A673 (cell line): ENCODE results near the gene PAQR5. TPM values are rescaled to one million over a fixed set of nuclear protein-coding genes. Genes with fewer than 3 reads are reported as not detected.
A peak's percentile ranks its signal among the peaks of the same experiment; 100 is the strongest.

Experiments
- BruUV-seq: library from RNA; stranded (reverse); fragments of 400-500 nt; replicated peaks from 2 replicates; lab custom pipeline; 2021; lab: Mats Ljungman, UMichigan
- CTCF ChIA-PET: fragments of 300-600 bp; sonication (Branson Sonifier 250); formaldehyde crosslinking; loops from one replicate; lab custom pipeline; 2022; ENCODE audit warnings: antibody characterized with exemption; lab: Charles Lee
- POLR2A ChIA-PET: fragments of 300-600 bp; sonication (Branson Sonifier 250); formaldehyde crosslinking; loops from one replicate; lab custom pipeline; 2022; ENCODE audit warnings: antibody characterized with exemption; ENCODE audit not compliant: low non-redundant PET; lab: Charles Lee
- DNase-seq: peaks from one replicate; pipeline ENCODE4 v3.0.0-alpha.2; 2015; ENCODE audit warnings: low spot score
- H3K27ac ChIP-seq: fragments of 200-600 bp; sonication (generic); 2 replicates; pipeline ENCODE4 v1.5.1; 2016; ENCODE audit warnings: mixed run types, low read depth, mild to moderate bottlenecking, mixed read lengths, antibody characterized with exemption, low read length; ENCODE audit not compliant: poor library complexity, severe bottlenecking
- H3K27me3 ChIP-seq: fragments of 200-600 bp; sonication (generic); replicated peaks from 2 replicates; pipeline ENCODE4 v1.6.1; 2017; ENCODE audit warnings: mixed run types, low read depth, mild to moderate bottlenecking, mixed read lengths, antibody characterized with exemption, low read length; ENCODE audit not compliant: insufficient read depth, poor library complexity
- H3K36me3 ChIP-seq: fragments of 200-600 bp; sonication (generic); 2 replicates; pipeline ENCODE4 v1.6.1; 2016; ENCODE audit warnings: mixed run types, mild to moderate bottlenecking, mixed read lengths, antibody characterized with exemption, low read length; ENCODE audit not compliant: insufficient read depth, poor library complexity, severe bottlenecking
- H3K4me1 ChIP-seq: fragments of 200-600 bp; sonication (generic); 2 replicates; pipeline ENCODE4 v1.6.1; 2017; ENCODE audit warnings: mixed run types, mild to moderate bottlenecking, mixed read lengths, antibody characterized with exemption, low read length; ENCODE audit not compliant: insufficient read depth, poor library complexity, severe bottlenecking
- H3K4me3 ChIP-seq: fragments of 200-600 bp; sonication (generic); 2 replicates; pipeline ENCODE4 v1.5.1; 2016; ENCODE audit warnings: low read depth, mixed run types, mild to moderate bottlenecking, mixed read lengths, low read length; ENCODE audit not compliant: poor library complexity, severe bottlenecking
- H3K9me3 ChIP-seq: fragments of 200-600 bp; sonication (generic); 2 replicates; pipeline ENCODE4 v1.6.1; 2016; ENCODE audit warnings: mixed run types, low read depth, mild to moderate bottlenecking, mixed read lengths, antibody characterized with exemption, low read length; ENCODE audit not compliant: poor library complexity, severe bottlenecking
- EZH2 ChIP-seq: fragments of 200-600 bp; sonication (generic); IDR thresholded peaks from 2 replicates; pipeline ENCODE4 v1.6.1; 2017; ENCODE audit warnings: borderline replicate concordance, low read depth, mild to moderate bottlenecking, mixed read lengths, antibody characterized with exemption, low read length; ENCODE audit not compliant: poor library complexity, severe bottlenecking
- intact Hi-C: fragments of 100-400 bp; cut with micrococcal nuclease; formaldehyde crosslinking; loops from one replicate; pipeline ENCODE4 v1.10.0; 2022; ENCODE audit not compliant: unreplicated experiment
- total RNA-seq: library from RNA; stranded (reverse); gene quantifications from 2 replicates; pipeline ENCODE4 v1.2.3, GENCODE V29; 2021
- TF ChIP-seq, protein P1 (sequence below): fragments of 300-800, 200-600 bp; sonication (generic); conservative IDR thresholded peaks from 2 replicates; pipeline ENCODE4 v1.5.1; 2017; ENCODE audit warnings: low read depth, mild to moderate bottlenecking, antibody characterized with exemption, low read length, moderate library complexity, mixed read lengths

The PAQR5 gene
- total RNA-seq, 1 experiment from 2014 or later, result 19.1 TPM

DNA sequence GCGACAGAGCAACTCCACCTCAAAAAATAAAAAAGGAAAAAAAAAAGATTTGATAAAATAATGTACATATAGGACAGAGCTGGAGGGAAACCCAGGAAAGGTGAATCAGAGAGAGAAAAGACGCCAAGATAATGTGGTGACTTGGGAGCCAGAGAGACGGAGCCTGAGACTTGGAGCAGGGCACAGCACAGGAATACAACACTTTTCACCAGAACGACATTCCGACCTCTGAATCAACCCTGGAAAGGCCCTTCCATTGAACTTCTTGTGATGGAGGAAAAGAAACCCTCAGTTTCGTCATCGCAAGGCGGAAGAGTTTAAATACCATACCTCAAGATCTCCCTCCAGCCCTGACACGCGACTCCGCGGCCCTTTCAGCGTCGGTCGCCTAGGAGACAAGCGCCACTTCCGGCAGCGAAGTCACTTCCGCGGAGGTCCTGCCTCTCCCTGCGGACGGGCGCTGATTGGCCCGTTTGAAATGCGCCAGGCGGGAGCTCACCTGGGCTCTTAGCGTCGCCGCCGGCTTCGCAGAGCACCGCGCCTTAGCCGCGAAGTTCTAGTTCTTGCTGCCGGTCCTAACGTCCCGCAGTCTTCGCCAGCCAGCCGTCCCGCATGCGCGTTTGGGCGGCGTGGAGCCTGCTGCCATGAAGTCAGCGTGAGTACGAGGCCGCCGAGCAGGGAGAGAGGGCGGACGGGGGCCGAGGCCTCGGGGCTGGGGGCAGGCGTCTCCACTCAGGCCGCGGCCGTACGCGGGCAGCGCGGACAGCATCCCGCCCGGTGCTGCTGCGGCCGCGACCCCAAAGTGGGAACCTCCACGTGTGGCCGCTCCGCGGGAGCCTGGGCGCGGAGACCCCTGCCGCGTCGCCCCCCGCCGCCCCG lies 115.3 kb downstream of the PAQR5 start, which contains the start of gene KIF23:
Gene KIF23 (plus strand): TSS at position 528 of the 879 bp plus-strand sequence. CDS start 117 bp downstream, at position 645.
- DNase-seq, result peak; percentile 96
- Histone ChIP-seq H3K4me1 (peaks cover 7% of the 10 kb centered on the region), H3K27me3 (no peaks in the 10 kb centered on the region), H3K4me3 (peak within 1 kb of the TSS; percentile 98), H3K36me3 (peaks cover 31% of the 10 kb centered on the region), H3K9me3 (no peaks in the 10 kb centered on the region), H3K27ac (peak within 1 kb of the TSS; percentile 95)
- BruUV-seq, result TSS peak; percentile 70
- TF ChIP-seq, protein P1, sequence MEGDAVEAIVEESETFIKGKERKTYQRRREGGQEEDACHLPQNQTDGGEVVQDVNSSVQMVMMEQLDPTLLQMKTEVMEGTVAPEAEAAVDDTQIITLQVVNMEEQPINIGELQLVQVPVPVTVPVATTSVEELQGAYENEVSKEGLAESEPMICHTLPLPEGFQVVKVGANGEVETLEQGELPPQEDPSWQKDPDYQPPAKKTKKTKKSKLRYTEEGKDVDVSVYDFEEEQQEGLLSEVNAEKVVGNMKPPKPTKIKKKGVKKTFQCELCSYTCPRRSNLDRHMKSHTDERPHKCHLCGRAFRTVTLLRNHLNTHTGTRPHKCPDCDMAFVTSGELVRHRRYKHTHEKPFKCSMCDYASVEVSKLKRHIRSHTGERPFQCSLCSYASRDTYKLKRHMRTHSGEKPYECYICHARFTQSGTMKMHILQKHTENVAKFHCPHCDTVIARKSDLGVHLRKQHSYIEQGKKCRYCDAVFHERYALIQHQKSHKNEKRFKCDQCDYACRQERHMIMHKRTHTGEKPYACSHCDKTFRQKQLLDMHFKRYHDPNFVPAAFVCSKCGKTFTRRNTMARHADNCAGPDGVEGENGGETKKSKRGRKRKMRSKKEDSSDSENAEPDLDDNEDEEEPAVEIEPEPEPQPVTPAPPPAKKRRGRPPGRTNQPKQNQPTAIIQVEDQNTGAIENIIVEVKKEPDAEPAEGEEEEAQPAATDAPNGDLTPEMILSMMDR, result no peak
- no peak for TF ChIP-seq EZH2
- POLR2A ChIA-PET, result no interaction called here
- CTCF ChIA-PET, result interaction anchor here (0.9 kb wide), 1 partner anchor 355 kb away, joined by 5 read pairs; no protein-coding TSS in a partner anchor
- intact Hi-C loops, result loop anchor here (5.0 kb wide), 1 partner anchor 357 kb away; no protein-coding TSS in a partner anchor

DNA sequence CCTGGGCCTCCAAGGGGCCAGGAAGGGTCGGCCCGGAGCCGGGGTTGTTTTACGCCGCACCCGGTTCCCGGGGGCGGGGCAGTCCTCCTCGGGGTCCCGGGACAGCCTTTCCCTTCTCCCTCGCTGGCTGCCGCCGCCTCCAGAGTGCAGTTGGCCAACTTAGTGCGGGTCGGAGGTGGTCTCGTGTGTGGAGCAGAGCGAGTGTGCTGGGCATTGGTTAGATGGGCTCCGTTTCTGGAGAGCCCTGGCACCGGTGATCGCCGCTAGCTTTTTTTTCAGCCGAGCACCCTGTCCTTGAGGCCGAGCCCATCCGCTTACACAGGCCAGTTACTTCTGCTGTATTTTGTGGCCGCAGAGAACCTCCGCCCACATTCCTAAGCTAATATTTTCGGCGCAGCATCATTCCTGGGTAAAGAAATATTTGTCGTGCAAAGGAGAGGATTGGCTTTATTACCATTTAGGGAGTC lies 116.0 kb downstream of the PAQR5 start:
- ChIA-PET CTCF (interaction anchor here (0.9 kb wide), 1 partner anchor 355 kb away, joined by 5 read pairs; no protein-coding TSS in a partner anchor), POLR2A (no interaction called here)
- H3K9me3 ChIP-seq, result no peaks in the 10 kb centered on the region
- H3K27ac ChIP-seq, result peak overlapping the region; percentile 95
- H3K27me3 ChIP-seq, result no peaks in the 10 kb centered on the region
- intact Hi-C loops, result loop anchor here (5.0 kb wide), 1 partner anchor 357 kb away; no protein-coding TSS in a partner anchor
- BruUV-seq, result no TSS peak
- peaks cover 7% of the 10 kb centered on the region for H3K4me1 ChIP-seq
- TF ChIP-seq, protein P1, result no peak
- TF ChIP-seq EZH2, result no peak
- peaks cover 37% of the 10 kb centered on the region for H3K36me3 ChIP-seq
- peak; percentile 57 for DNase-seq
- H3K4me3 ChIP-seq, result peak overlapping the region; percentile 98

DNA sequence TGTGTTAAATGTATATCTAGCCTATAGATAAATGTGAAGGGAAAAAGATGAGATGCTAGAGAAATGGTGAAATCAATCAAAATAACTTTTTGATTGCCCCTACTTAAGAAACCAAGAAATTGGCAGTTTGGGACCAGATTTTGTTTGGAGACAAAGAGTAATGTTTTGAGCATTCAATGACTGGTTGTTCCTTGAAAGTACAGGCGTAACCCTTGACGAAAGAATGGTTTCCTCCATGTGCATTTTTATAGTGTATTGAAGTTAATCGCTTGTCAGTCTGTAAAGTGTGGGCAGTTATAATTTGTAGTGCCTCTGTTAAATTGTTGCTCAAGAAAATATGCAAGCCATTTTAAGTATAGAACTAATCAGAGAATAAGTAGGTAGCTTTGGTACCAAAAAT lies 116.7 kb downstream of the PAQR5 start:
- no peak for TF ChIP-seq EZH2
- TF ChIP-seq, protein P1, result no peak
- peak; percentile 14 for DNase-seq
- BruUV-seq, result TSS peak; percentile 69
- H3K4me1 ChIP-seq, result peaks cover 7% of the 10 kb centered on the region
- peaks cover 44% of the 10 kb centered on the region for H3K36me3 ChIP-seq
- peak overlapping the region; percentile 95 for H3K27ac ChIP-seq
- no peaks in the 10 kb centered on the region for H3K27me3 ChIP-seq
- ChIA-PET POLR2A (no interaction called here), CTCF (no interaction called here)
- H3K4me3 ChIP-seq, result peak overlapping the region; percentile 98
- intact Hi-C loops, result no loop called here
- H3K9me3 ChIP-seq, result no peaks in the 10 kb centered on the region
